GM12891 (cell line): ENCODE results near the gene COL4A2.

Source experiments
- POLR2A ChIP-seq: IDR thresholded peaks from 2 replicates; pipeline ENCODE4 v1.6.1; 2011; ENCODE audit warnings: low read depth, low read length, control low read depth
- POLR2AphosphoS5 ChIP-seq: IDR thresholded peaks from 2 replicates; pipeline ENCODE4 v1.6.1; 2011; ENCODE audit warnings: low read depth, low read length, control low read depth
- POU2F2 ChIP-seq: IDR thresholded peaks from 2 replicates; pipeline ENCODE4 v1.6.1; 2011; ENCODE audit warnings: low read depth, mild to moderate bottlenecking, control low read depth, low read length, moderate library complexity
- SPI1 ChIP-seq: IDR thresholded peaks from 2 replicates; pipeline ENCODE4 v1.6.1; 2011; ENCODE audit warnings: low read depth, low read length, control low read depth
- TAF1 ChIP-seq: IDR thresholded peaks from 2 replicates; pipeline ENCODE4 v1.6.1; 2011; ENCODE audit warnings: low read depth, low read length, control low read depth

DNA sequence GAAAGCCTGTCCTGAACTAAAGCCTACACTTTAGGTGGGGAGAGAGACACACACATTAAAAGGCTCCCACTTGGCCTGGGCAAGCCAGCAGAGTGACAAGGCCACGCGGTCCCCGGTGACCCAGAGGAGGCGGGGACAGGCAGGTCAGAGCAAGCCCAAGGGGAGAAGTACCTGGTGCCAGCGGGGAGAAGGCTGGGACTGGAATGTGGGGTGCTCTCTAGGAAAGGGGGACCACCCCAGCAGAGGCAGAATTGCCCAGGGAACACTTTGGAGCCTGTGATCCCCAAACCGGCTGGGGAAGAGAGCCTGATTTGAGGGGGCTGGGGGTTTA lies 172.1 kb downstream of the COL4A2 start:
- TF ChIP-seq POLR2A, result no peak
- TF ChIP-seq POLR2AphosphoS5, result no peak
- TF ChIP-seq TAF1, result no peak
- no peak for TF ChIP-seq POU2F2
- TF ChIP-seq SPI1, result no peak
